T-helper 2 cell treated with Interferon-gamma antibody and Interleukin-4, amounts not matched to agents 100 ng/mL and 5 ng/mL, for 36 hours (primary cell): ENCODE data around the gene LMF1. TPM values are rescaled to one million over a fixed set of nuclear protein-coding genes. Genes with fewer than 3 reads are reported as not detected.
"Not testable (repeated sequence)": the region's sequence is repeated elsewhere in the genome, so short reads cannot be mapped to it uniquely, and the experiment has no call there.

Experiments
- intact Hi-C: fragments of 100-400 bp; cut with micrococcal nuclease; formaldehyde crosslinking; loops from one replicate; pipeline ENCODE4 v1.15.1; 2023
- total RNA-seq: library from RNA; stranded (reverse); gene quantifications from 2 replicates; pipeline ENCODE4 v1.2.3, GENCODE V29; 2022

Gene LMF1
- total RNA-seq, 1 donor from 2014 or later = 19.4 TPM

GRCh38 chr16:851871-852270, 118.9 kb downstream of the LMF1 start:
- intact Hi-C loops = no loop called here

GRCh38 chr16:851209-851810, 119.5 kb downstream of the LMF1 start:
- intact Hi-C loops = no loop called here

- intact Hi-C loops = no loop called here
Observed at GRCh38 chr16:850668-851067, 120.1 kb downstream of the LMF1 start.

- intact Hi-C loops = no loop called here
Observed at GRCh38 chr16:848510-849253, 122.1 kb downstream of the LMF1 start.

GRCh38 chr16:847681-848445, 122.9 kb downstream of the LMF1 start:
- intact Hi-C loops = no loop called here

GRCh38 chr16:847151-847550, 123.6 kb downstream of the LMF1 start:
- intact Hi-C loops = no loop called here

- intact Hi-C loops = no loop called here
Observed at GRCh38 chr16:845351-845745, 125.4 kb downstream of the LMF1 start.

GRCh38 chr16:844638-845350, 126.0 kb downstream of the LMF1 start:
- intact Hi-C loops = no loop called here

- intact Hi-C loops = no loop called here
Observed at GRCh38 chr16:843771-844170, 127.0 kb downstream of the LMF1 start.

GRCh38 chr16:842711-843560, 127.8 kb downstream of the LMF1 start:
- intact Hi-C loops = no loop called here

- intact Hi-C loops = no loop called here
Observed at GRCh38 chr16:842061-842476, 128.7 kb downstream of the LMF1 start.

- intact Hi-C loops = no loop called here
Observed at GRCh38 chr16:841455-842060, 129.2 kb downstream of the LMF1 start.

- intact Hi-C loops = no loop called here
Observed at GRCh38 chr16:840561-841454, 130.0 kb downstream of the LMF1 start.

- intact Hi-C loops = no loop called here
Observed at GRCh38 chr16:839643-840408, 131.0 kb downstream of the LMF1 start.

GRCh38 chr16:838741-839140, 132.0 kb downstream of the LMF1 start:
- intact Hi-C loops = no loop called here

GRCh38 chr16:836822-837221, 134.0 kb downstream of the LMF1 start:
- intact Hi-C loops = not testable (repeated sequence)

GRCh38 chr16:836221-836620, 134.6 kb downstream of the LMF1 start:
- intact Hi-C loops = no loop called here

GRCh38 chr16:835373-835772, 135.4 kb downstream of the LMF1 start:
- intact Hi-C loops = no loop called here

GRCh38 chr16:833411-833810, 137.4 kb downstream of the LMF1 start:
- intact Hi-C loops = no loop called here
